NCI-H460 (cell line): ENCODE measurements around the gene ZCCHC10. TPM values are rescaled to one million over a fixed set of nuclear protein-coding genes. Genes with fewer than 3 reads are reported as not detected.
"Not testable (repeated sequence)": the region's sequence is repeated elsewhere in the genome, so short reads cannot be mapped to it uniquely, and the experiment has no call there.

Experiments used
- DNase-seq: peaks from one replicate; pipeline ENCODE4 v3.0.0-alpha.2; 2016; ENCODE audit warnings: low read depth; ENCODE audit errors: extremely low read depth
- total RNA-seq: library from RNA; depleted of rRNA; stranded (reverse); fragments of >200 nt; shearing (Covaris generic); gene quantifications from 2 replicates; pipeline ENCODE4 v1.2.3, GENCODE V29; 2014

The ZCCHC10 gene
- total RNA-seq, 1 experiment from 2014 or later, result 28.5 TPM

DNA sequence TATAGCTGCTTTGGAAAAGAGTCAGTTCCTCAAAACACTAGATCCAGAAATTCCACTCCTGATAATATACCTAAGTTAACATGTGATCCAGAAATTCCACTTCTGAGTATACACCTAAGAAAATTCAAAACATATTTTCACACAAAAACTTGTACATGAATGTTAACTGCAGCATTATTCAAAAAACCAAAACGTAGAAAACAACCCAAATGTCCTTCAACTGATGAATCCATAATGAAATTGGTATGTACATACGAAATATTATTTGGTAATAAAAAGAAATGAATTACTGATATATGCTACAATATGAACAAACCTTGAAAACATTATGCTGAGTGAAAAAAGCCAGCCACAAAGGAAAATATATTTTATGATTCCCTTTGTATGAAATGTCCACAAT, 46.4 kb downstream of the ZCCHC10 start:
- DNase-seq, result no peak

DNA sequence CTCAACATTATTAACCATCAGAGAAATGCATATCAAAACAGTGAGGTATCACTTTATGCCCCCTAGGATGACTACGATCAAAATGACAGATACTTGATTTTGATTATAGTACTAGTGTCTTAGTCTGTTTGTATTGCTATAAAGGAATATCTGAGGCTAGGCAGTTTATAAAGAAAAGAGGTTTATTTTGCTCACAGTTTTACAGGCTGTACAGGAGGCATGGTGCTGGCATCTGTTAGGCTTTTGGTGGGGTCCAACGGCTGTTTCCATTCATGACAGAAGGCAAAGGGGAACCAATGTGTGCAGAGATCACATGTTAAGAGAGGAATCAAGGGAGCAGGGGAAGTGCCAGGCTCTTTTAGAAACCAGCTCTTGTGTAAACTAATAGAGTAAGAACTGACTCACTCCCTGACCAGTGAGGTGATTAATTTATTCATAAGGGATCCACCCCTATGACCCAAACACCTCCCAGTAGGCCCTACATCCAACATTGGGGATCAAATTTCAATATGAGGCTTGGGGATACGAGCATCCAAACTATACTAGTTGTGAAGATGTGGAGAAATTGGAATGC, 46.9 kb downstream of the ZCCHC10 start:
- DNase-seq, result no peak

DNA sequence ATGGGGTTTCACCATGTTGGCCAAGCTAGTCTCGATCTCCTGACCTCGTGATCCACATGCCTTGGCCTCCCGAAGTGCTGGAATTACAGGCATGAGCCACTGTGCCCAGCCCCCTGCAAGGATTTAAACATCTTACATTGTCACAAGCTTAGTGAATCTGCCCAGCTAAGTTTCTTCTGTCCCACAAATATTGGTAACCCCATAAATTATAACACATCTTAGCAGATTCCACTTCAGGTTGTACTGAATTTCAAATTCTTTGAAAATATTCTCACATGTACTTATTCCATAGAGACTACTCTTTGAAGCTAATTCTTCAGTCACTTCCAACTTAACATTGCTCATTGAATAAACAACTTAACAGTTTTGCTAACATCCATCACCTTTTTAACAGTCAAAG, 49.5 kb downstream of the ZCCHC10 start:
- no peak for DNase-seq

DNA sequence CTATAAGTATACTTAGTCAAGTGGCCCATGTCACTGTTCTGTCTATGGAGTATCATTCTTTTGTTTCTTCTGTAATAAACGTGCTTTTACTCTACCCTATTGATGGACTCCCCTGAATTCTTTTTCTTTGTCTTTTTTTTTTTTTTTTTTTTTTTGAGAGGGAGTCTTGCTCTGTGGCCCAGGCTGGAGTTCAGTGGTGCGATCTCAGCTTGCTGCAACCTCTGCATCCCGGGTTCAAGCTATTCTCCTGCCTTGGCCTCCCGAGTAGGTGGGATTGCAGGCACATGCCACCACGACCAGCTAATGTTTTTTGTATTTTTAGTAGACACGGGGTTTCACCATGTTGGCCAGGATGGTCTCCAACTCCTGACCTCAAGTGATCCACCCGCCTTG, 53.9 kb downstream of the ZCCHC10 start:
- not testable (repeated sequence) for DNase-seq

DNA sequence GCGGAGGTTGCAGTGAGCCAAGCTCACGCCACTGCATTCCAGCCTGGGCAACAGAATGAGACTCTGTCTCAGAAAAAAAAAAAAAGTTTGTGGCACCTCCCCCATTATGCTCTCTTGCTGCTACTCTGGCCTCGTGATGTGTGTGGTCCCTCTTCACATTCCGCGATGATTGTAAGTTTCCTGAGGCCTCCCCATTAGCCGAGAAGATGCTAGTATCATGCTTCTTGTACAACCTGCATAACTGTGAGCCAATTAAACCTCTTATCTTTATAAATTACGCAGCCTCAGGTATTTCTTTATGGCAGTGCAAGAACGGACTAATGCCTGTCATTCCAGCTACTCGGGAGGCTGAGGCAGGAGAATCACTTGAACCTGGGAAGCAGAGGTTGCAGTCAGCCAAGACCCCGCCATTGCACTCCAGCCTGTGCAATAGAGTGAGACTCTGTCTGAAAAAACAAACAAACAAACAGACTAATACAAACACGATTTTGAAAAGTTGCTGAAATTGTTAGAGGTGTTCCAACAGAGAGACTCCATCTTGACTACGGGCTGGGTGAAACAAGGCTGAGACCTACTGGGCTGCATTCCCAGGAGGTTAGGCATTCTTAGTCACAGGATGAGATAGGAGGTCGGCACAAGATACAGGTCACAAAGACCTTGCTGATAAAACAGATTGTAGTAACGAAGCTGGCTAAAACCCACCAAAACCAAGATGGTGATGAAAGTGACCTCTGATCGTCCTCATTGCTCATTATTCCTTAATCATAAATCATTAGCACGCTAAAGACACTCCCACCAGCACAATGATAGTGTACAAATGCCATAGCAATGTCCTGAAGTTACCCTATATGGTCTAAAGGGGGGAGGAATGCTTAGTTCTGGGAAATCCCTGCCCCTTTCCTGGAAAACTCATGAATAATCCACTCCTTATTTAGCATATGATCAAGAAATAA, 54.6 kb downstream of the ZCCHC10 start:
- no peak for DNase-seq

DNA sequence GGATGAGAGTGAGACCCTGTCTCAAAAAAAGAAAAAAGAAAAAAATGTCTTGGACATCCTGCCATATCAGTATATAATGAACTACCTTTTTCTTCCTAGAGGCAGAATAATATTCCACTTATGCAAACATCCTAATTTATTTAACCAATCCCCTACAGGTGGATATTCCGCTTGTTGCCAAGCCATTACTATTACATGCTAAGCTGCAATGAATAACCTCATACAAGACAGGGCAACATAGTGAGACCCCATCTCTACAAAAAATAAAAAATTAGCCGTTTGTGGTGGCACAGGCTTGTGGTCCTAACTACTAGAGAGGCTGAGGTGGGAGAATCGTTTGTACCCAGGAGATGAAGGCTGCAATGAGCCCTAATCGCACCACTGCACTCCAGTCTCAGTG, 61.2 kb downstream of the ZCCHC10 start:
- DNase-seq, result no peak

DNA sequence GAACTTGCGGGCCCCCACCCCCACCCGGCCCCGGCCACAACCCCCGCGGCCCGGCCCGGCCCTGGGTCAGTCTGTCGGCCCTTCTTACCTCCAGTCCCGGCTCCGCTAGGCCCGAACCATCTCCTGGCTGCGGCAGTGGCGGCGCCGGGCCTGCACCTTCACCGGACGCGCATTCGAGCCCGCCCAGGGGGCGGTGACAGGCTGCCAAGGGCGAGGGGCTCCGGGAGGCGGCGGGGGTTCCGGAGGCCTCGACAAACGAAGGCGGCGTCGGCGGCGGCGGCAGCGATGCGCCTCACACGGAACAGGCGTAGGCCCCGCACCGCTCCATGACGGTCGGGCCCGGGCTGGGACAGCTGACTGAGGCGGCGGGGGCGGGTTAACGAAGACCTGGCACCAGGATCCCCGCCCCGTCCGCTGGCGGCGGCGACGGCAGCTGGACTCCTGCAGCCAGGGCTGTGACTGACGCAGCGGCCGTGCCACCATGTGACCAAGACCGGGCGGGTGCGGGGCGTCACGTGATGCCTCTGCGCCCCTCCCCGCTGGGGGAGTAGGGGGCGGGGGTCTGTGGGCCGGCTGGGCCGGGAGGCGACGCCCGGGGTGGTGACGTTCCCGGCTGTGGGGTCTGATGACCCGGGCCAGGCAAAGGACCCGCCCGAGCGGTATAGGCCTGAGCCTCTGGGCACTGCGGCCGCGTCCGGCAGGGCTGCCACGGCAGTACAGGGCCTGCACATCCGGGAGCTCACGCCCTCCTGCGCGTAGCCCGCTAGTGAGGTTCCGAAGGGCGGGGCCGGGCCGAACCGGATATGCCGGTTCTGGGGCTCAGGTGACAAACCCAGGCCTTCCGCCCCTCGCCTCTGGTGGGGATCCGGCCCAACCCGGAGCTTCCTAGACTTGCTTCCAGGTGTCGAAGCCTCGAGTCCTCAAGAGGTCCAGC, 62.9 kb downstream of the ZCCHC10 start, which contains the start of gene AFF4:
Gene AFF4, minus strand, starts transcription at position 464 of the 934 bp plus-strand sequence. CDS start 26,445 bp downstream, outside the sequence.
- DNase-seq, result peak; percentile 94

DNA sequence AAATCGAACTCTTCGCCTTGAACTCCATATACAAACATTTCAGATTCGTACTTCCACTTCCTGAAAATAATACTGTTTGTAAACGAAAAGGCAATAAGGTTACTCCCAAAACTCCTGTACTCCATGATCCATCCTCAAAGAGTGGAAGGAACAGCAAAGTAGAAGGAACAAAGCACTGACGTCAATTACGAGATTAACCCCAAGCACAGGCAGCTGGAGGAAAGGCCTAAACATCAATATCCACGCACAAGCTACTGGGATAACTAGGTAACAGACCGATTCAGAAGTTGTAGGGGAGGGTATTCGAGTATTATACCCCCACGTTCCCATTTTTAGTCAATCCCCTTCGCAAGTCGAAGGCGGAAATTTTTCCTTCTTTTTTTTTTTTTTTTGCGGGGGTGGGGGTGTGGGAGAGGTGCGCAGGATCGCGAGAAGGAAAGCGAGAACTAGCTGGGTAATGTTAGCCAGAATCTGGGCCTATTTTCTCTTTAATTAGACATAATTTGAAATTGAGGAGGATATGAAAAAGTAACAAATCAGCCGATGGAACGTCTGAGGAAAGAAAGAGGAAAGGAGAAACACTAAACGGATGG, 63.8 kb downstream of the ZCCHC10 start:
- peak; percentile 38 for DNase-seq

DNA sequence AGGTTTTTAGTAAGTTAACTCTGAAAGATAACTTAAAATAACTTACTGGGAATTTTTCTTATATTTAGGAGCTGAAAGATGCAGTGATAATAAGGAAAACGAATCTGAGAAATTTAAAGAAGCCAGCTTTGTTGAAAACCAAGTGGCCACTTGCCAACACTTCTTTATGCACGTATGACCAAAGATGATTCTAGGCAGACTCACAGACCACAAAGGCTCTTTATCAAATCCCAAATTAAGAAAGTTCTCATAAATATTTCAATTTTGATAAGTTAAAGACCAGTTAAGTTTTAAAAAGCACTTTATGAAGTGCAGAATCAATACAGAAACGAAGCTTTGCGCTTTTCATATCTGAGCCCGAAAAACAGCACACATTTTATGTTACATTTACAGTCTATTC, 64.5 kb downstream of the ZCCHC10 start:
- DNase-seq, result no peak

DNA sequence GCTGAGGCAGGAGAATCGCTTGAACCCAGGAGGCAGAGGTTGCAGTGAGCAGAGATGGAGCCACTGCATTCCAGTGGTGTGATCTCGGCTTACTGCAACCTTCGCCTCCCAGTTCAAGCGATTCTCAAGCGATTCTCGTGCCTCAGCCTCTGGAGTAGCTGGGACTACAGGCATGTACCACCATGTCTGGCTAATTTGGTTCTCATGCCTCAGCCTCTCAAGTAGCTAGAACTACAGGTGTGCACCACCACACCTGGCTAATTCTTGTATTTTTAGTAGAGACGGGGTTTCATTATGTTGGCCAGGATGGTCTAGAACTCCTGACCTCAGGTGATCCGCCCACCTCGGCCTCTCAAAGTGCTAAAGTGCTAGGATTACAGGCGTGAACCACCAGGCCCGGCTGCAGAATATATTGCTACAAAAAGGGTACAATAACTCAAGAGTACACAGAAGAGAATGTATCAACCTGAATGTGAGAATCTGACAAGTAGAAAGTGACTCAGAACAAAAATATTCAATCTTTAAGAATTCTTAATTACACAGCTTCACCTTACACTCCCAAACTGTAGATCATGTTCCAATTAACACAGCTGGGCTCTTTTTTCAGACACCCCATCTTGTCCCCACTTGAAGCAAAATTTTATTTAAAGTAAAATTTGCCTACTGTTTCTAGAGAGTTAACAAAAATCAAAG, 65.1 kb downstream of the ZCCHC10 start:
- DNase-seq, result not testable (repeated sequence)

DNA sequence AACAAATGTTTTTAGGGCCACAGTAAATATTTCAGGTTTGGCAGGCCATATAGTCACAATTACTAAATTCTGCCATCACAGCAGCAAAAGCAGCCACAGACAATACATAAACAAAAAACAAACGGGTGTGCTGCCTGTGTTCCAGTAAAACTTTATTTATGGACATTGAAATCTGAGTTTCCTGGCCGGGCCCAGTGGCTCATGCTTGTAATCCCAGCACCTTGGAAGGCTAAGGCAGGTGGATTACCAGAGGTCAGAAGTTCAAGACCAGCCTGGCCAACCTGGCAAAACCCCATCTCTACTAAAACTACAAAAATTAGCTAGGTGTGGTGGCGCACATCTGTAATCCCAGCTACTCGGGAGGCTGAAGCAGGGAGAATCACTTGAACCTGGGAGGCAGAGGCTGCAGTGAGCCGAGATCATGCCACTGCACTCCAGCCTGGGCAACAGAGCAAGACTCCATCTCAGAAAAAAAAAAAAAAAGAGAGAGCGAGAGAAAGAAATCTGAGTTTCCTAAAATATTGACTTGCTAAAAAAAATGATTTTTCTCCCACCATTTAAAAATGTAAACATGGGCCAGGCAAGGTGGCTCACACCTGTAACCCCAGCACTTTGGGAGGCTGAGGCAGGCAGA, 70.1 kb downstream of the ZCCHC10 start:
- not testable (repeated sequence) for DNase-seq

DNA sequence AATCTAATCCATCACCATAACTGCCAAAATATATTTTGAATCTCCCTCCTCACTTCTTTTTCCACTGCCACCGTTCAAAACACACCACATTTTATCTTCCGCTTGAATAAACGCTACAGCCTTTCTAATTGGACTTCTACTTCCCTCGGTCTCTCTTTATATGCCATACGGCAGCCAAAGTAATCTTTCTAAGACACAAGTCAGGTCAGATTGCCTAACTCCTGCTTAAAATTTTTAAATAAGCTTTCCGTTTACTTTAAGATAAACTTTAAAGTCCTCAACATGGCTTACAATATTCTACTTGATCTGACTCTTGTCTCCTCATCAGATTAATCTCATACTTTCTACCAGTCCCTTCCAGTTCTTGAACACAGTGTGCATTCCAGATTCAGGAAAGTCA, 72.6 kb downstream of the ZCCHC10 start:
- no peak for DNase-seq

DNA sequence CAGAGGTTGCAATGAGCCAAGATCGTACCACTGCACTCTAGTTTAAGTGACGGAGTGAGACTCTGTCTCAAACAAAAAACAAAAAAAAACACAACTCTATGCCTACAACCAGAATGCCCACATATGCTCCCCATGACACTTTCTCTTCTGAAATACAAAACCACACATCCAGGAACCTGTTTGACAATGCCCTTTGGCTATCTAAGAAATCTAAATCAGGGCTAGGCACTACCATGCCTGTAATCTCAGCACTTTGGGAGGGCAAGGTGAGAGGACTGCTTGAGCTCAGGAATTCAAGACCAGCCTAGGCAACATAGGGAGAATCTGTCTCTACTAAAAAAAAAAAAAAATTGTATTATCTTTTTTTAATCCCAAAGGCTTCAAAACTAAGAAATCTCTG, 73.5 kb downstream of the ZCCHC10 start:
- no peak for DNase-seq

DNA sequence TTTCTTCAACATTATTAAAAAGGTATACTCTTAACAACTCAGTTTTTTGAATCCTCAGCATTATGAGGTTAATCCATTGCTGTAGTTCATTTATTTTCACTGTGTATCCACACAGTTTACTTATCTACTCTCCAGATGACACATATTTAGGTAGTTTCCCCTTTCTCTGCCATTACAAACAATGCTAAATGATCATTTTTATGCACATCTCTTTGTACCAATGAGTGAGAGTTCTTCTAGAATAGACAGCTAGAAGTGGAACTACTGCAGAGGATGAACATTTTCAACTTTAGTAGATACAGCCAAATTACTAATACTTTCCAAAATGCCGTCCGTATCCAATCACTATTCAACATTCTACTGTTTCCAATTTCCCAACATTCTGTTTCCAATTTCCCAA, 74.5 kb downstream of the ZCCHC10 start:
- no peak for DNase-seq

DNA sequence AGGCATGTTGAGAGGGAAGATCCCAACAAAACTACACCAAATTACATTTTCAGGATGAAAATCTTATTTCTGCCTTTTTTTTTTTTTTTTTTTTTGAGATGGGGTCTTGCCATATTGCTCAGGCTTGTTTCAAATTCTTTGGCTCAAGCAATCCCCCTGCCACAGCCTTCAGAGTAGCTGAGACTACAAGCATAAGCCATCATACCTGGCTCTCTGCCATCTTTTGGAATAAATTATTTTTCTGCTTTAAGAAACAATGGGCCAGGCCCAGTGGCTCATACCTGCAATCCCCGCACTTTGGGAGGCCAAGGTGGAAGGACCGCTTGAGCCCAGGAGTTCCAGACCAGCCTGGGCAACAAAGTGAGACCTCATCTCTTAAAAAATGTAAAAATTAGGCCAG, 77.2 kb downstream of the ZCCHC10 start:
- DNase-seq, result no peak

DNA sequence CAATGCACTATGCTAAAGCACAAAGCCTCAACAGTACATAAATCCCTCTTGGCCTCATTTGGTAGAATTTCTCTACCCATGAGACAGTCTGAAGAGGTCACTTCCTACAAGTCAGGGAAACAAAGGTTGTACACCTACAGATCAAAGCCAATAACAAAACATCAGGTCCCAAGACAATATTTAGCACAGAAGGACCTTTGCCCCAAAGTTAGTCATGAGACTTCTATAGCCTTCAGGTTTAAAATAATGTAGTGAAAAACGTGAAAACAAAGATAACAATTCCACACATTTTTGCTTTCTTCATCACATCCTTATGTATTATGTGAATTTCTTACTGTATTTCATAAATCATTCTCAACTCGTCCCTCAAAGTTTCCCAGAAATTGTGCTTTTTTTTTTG, 78.7 kb downstream of the ZCCHC10 start:
- DNase-seq, result no peak
